SK-MEL-5 (cell line): ENCODE measurements around the gene SLX4. TPM values are rescaled to one million over a fixed set of nuclear protein-coding genes. Genes with fewer than 3 reads are reported as not detected.

Source experiments
- DNase-seq: peaks from one replicate; pipeline ENCODE4 v3.0.0-alpha.2; 2016; ENCODE audit warnings: low read depth, low spot score
- in situ Hi-C: cut with HindIII; loops from 2 replicates; pipeline ENCODE4 v1.10.0; 2016; ENCODE audit warnings: low sequenced_read_pairs, high pct_unique_total_duplicates, low pct_unique_long_range_greater_than_20kb
- total RNA-seq: library from RNA; depleted of rRNA; stranded (reverse); fragments of >200 nt; shearing (Covaris generic); gene quantifications from 2 replicates; pipeline ENCODE4 v1.2.3, GENCODE V29; 2014

Gene SLX4
- total RNA-seq, 1 experiment from 2014 or later: 2.0 TPM

GRCh38 chr16:3575491-3575890, 35.9 kb downstream of the SLX4 start:
- in situ Hi-C loops: no loop called here
- DNase-seq: no peak

GRCh38 chr16:3574195-3574594, 37.2 kb downstream of the SLX4 start:
- in situ Hi-C loops: no loop called here
- DNase-seq: no peak

GRCh38 chr16:3573146-3573815, 38.1 kb downstream of the SLX4 start:
- in situ Hi-C loops: no loop called here
- DNase-seq: no peak

GRCh38 chr16:3570420-3571062, 40.9 kb downstream of the SLX4 start:
- DNase-seq: no peak
- in situ Hi-C loops: no loop called here

- in situ Hi-C loops: no loop called here
- no peak for DNase-seq
These were observed 41.6 kb downstream of the SLX4 start for GRCh38 chr16:3569851-3570250.

- DNase-seq: no peak
- in situ Hi-C loops: no loop called here
These were observed 44.4 kb downstream of the SLX4 start for GRCh38 chr16:3566990-3567389.

GRCh38 chr16:3564889-3565141, 46.6 kb downstream of the SLX4 start:
- DNase-seq: no peak
- in situ Hi-C loops: no loop called here

GRCh38 chr16:3564130-3564888, 47.1 kb downstream of the SLX4 start:
- in situ Hi-C loops: no loop called here
- DNase-seq: no peak

GRCh38 chr16:3562914-3563480, 48.4 kb downstream of the SLX4 start:
- no peak for DNase-seq
- in situ Hi-C loops: no loop called here

- DNase-seq: no peak
- in situ Hi-C loops: no loop called here
These were observed 49.8 kb downstream of the SLX4 start for GRCh38 chr16:3561626-3562025.

- in situ Hi-C loops: no loop called here
- no peak for DNase-seq
These were observed 57.0 kb downstream of the SLX4 start for GRCh38 chr16:3554351-3554928.

GRCh38 chr16:3553138-3553923, 58.1 kb downstream of the SLX4 start:
- in situ Hi-C loops: no loop called here
- no peak for DNase-seq

- in situ Hi-C loops: no loop called here
- DNase-seq: no peak
These were observed 60.3 kb downstream of the SLX4 start for GRCh38 chr16:3550851-3551847.

- in situ Hi-C loops: no loop called here
- DNase-seq: no peak
These were observed 61.5 kb downstream of the SLX4 start for GRCh38 chr16:3549906-3550305.

- DNase-seq: no peak
- in situ Hi-C loops: no loop called here
These were observed 62.5 kb downstream of the SLX4 start for GRCh38 chr16:3548859-3549258.

- in situ Hi-C loops: no loop called here
- DNase-seq: no peak
These were observed 63.0 kb downstream of the SLX4 start for GRCh38 chr16:3548445-3548844.
